Gastroesophageal sphincter (tissue), 3 donors: Measurements from ENCODE around the gene SGSM1.

Experiments used
- CTCF ChIP-seq, 4 experiments: fragments of 200-600 bp in 2 of 4; fragments of 450-650 bp in 2 of 4; sonication (generic) in 1 of 4; IDR thresholded peaks; one replicate each; pipeline ENCODE4 v1.5.1; 2017 to 2019; ENCODE audit warnings: antibody characterized with exemption in 4 of 4, mild to moderate bottlenecking in 2 of 4, moderate library complexity in 2 of 4
- EP300 ChIP-seq: sonication (generic); formaldehyde crosslinking; IDR thresholded peaks from one replicate; pipeline ENCODE4 v1.6.1; 2017; ENCODE audit warnings: antibody characterized with exemption, mild to moderate bottlenecking
- POLR2A ChIP-seq, 2 donors: fragments of 450-650 bp; IDR thresholded peaks; one replicate each; pipeline ENCODE4 v1.6.1; 2017; ENCODE audit warnings: antibody characterized with exemption in 2 of 2, mild to moderate bottlenecking in 2 of 2, moderate library complexity in 1 of 2
- POLR2AphosphoS5 ChIP-seq: sonication (generic); formaldehyde crosslinking; IDR thresholded peaks from one replicate; pipeline ENCODE4 v1.6.1; 2017; ENCODE audit warnings: antibody characterized with exemption

- TF ChIP-seq CTCF (IDR thresholded peaks at IDR 0.05) (no peak), POLR2AphosphoS5 (no peak), POLR2A (IDR thresholded peaks at IDR 0.05) (no peak), EP300 (no peak)
Observed at GRCh38 chr22:24920029-24920428, 114.0 kb downstream of the SGSM1 start.
